ENCODE results near the gene WRAP53.
A peak's percentile ranks its signal among the peaks of the same experiment; 100 is the strongest.

Gene WRAP53

DNA sequence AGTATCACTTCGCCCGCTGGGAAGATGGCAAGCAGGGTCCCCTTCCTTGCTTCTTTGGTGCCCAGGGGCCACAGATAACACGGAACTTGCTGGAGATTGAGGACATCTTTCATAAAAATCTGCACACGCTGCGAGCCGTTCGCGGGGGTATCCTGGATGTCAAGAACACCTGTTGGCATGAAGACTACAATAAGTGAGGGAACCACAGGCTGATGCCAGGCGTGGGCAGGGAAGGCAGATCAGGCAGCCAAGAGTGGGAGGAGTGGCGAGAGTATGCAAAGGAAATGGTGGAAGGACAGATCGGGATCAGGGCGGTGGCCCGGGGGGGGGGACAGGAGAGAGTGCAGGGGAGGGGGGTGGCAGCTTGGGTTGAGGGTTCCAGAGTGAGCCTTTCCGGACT is 51.5 kb downstream of the WRAP53 start:
- H3K4me3 ChIP-seq (ENCODE audit: low read depth, low read length): no peak overlapping the region
- in situ Hi-C loops (cut with HindIII; ENCODE audit: low sequenced_read_pairs): no loop called here
- DNase-seq (ENCODE audit: low read depth): no peak
- TF ChIP-seq, protein P1, sequence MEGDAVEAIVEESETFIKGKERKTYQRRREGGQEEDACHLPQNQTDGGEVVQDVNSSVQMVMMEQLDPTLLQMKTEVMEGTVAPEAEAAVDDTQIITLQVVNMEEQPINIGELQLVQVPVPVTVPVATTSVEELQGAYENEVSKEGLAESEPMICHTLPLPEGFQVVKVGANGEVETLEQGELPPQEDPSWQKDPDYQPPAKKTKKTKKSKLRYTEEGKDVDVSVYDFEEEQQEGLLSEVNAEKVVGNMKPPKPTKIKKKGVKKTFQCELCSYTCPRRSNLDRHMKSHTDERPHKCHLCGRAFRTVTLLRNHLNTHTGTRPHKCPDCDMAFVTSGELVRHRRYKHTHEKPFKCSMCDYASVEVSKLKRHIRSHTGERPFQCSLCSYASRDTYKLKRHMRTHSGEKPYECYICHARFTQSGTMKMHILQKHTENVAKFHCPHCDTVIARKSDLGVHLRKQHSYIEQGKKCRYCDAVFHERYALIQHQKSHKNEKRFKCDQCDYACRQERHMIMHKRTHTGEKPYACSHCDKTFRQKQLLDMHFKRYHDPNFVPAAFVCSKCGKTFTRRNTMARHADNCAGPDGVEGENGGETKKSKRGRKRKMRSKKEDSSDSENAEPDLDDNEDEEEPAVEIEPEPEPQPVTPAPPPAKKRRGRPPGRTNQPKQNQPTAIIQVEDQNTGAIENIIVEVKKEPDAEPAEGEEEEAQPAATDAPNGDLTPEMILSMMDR (IDR thresholded peaks at IDR 0.05; ENCODE audit: low read depth, low read length, missing control alignments): no peak

DNA sequence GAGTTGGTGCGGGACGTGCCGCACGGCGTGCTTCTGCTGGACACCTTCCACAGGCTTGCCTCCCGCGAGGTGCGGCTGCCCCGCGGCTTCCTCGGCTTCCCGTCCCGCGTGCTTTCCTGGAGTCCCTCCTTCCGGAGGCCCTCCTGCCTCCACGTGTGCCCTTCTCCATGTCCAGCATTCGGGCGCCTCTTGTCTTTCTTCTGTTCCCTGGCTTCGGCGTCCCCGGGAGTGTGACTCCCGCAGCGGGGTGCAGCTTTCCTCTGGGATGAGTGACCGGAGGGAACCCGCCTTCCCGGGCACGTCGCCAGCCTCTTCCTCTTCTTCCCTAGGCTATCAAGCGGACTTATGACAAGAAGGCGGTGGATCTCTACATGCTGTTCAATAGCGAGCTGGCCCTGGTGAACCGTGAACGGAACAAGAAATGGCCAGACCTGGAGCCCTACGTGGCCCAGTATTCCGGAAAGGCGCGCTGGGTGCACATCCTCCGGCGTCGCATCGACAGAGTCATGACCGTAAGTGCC is 52.3 kb downstream of the WRAP53 start:
- TF ChIP-seq, protein P1 (IDR thresholded peaks at IDR 0.05; ENCODE audit: low read depth, low read length, missing control alignments): no peak

DNA sequence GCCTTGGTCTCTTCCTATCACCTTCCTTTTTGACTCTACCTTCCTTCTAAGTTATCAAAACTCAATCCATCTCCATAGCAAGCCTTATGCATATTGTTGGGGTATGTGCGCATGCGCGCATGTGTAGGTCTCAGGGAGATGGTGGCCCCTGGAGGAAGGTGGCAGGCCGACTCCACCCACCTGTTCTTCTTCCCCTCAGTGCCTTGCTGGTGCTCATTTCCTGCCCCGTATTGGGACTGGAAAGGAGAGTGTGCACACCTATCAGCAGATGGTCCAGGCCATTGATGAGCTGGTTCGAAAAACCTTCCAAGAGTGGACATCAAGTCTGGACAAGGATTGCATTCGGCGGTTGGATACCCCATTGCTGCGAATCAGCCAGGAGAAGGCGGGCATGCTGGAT is 54.5 kb downstream of the WRAP53 start:
- TF ChIP-seq, protein P1 (IDR thresholded peaks at IDR 0.05; ENCODE audit: low read depth, low read length, missing control alignments): no peak
- in situ Hi-C loops (cut with HindIII; ENCODE audit: low sequenced_read_pairs): no loop called here
- no peak overlapping the region for H3K4me3 ChIP-seq (ENCODE audit: low read depth, low read length)
- DNase-seq (ENCODE audit: low read depth): no peak

More for the DNA sequence above, 52.3 kb downstream of the WRAP53 start:
- no peak for DNase-seq (ENCODE audit: low read depth)
- no peak overlapping the region for H3K4me3 ChIP-seq (ENCODE audit: low read depth, low read length)
- in situ Hi-C loops (cut with HindIII; ENCODE audit: low sequenced_read_pairs): no loop called here

DNA sequence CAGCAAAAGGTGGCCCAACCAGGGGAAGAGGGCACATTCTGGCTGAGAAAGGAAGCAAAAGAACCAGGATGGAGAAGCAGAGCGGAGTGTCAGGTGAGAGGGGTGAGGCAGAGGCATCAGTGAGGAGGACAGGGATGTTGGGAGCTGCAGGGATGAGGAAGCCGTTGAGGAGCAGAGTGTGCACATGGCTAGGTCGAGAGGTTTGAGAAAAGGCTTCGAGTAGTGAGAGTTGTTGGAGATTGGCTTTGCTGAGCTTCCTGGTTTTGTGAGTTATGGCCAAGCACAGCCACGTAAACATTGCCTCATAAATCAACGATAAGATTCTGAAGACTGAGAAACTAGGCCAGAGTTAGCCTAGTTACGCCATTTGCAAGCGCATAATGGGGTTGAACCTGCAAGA is 56.1 kb downstream of the WRAP53 start:
- TF ChIP-seq, protein P1 (IDR thresholded peaks at IDR 0.05; ENCODE audit: low read depth, low read length, missing control alignments): no peak
- in situ Hi-C loops (cut with HindIII; ENCODE audit: low sequenced_read_pairs): no loop called here
- H3K4me3 ChIP-seq (ENCODE audit: low read depth, low read length): no peak overlapping the region
- no peak for DNase-seq (ENCODE audit: low read depth)

DNA sequence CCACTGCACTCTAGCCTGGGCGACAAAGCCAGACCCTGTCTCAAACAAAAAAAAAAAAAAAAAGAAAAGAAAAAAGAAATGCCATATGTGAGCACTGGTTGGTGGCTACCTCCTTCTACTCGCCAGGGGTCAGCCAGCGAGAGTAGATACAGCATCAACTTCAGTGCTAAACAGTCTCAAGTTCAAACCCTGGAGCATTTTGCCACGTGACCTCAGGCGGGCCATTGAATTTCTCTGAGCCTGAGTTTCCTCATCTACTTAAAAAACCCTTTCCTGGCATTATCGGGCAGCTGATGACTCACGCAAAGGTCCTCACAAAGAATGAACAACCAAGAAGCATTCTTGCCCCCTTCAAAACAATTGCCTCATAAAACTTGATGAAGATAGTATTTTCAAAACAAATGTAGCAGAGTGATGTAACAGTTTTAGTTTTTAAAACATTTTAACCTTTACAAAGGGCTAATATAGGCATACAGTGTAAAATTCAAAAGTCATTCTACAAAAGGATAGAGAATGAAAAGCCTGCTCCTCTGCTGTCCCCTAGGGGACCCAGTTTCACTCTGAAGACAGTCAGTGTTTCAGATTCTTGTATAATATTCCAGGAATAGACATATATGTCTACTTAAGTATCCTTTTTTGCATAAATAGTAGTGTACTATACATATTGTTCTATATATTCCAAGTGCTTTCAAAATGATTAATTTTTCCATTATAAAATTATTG is 57.6 kb downstream of the WRAP53 start:
- TF ChIP-seq, protein P1 (IDR thresholded peaks at IDR 0.05; ENCODE audit: low read depth, low read length, missing control alignments): peak; percentile 23
- DNase-seq (ENCODE audit: low read depth): peak; percentile 58
- H3K4me3 ChIP-seq (ENCODE audit: low read depth, low read length): no peak overlapping the region
- in situ Hi-C loops (cut with HindIII; ENCODE audit: low sequenced_read_pairs): no loop called here

DNA sequence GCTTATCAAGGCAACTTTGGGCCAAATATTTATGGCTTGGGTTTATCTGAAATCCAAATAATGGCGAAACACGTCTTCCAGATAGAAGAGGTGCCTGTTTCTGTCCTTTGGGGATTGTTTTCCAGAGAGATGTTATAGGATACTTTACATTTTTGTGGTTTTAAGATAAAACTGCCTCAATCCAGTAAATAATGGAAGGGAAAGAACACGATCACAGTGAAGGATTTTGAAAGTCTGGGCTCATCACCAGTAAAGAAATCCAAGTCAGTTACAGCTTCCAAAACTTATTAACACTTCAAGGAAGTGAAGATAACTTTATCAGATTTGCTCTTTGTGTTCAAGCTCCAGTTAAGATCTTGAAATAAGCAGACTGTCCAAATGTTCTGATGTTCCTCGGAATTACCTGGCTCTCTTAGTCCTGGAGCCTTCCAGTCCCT is 59.4 kb downstream of the WRAP53 start:
- peak; percentile 24 for DNase-seq (ENCODE audit: low read depth)
- in situ Hi-C loops (cut with HindIII; ENCODE audit: low sequenced_read_pairs): no loop called here
- TF ChIP-seq, protein P1 (IDR thresholded peaks at IDR 0.05; ENCODE audit: low read depth, low read length, missing control alignments): no peak
- no peak overlapping the region for H3K4me3 ChIP-seq (ENCODE audit: low read depth, low read length)

Data from astrocyte of the cerebellum (primary cell).